GM18526 (cell line): Measurements from ENCODE around the gene PMS1.

ENCODE experiments used
- POLR2A ChIP-seq: IDR thresholded peaks from 3 replicates; pipeline ENCODE4 v1.6.1; 2011; ENCODE audit not compliant: insufficient read length; ENCODE audit errors: extremely low read depth

PMS1 gene

GRCh38 chr2:189783927-189784867, at the start of gene PMS1, which contains the start of gene ORMDL1:
Gene PMS1 (plus strand): TSS chr2:189784450. CDS start chr2:189791810, 7,360 bp downstream.
Gene ORMDL1 (minus strand): TSS chr2:189784339. CDS start chr2:189782595, 1,744 bp downstream.
- TF ChIP-seq POLR2A = peak; percentile 95

GRCh38 chr2:189751080-189751658, 33.1 kb upstream of the PMS1 start:
- no peak for TF ChIP-seq POLR2A

- no peak for TF ChIP-seq POLR2A
These were observed 27.8 kb upstream of the PMS1 start for GRCh38 chr2:189756311-189756952.

GRCh38 chr2:189762229-189762550, 22.1 kb upstream of the PMS1 start:
- no peak for TF ChIP-seq POLR2A

GRCh38 chr2:189762551-189763298, 21.5 kb upstream of the PMS1 start, which contains the start of gene OSGEPL1:
Gene OSGEPL1 (minus strand): TSS chr2:189762792. CDS start chr2:189761640, 1,152 bp downstream.
- peak; percentile 71 for TF ChIP-seq POLR2A

GRCh38 chr2:189763908-189764661, 20.2 kb upstream of the PMS1 start:
- TF ChIP-seq POLR2A = no peak

GRCh38 chr2:189770590-189771322, 13.5 kb upstream of the PMS1 start:
- no peak for TF ChIP-seq POLR2A

GRCh38 chr2:189772212-189772611, 12.0 kb upstream of the PMS1 start:
- TF ChIP-seq POLR2A = no peak

- TF ChIP-seq POLR2A = no peak
These were observed 2.0 kb upstream of the PMS1 start for GRCh38 chr2:189782221-189782671.

GRCh38 chr2:189783451-189783926, 761 bp upstream of the PMS1 start:
- no peak for TF ChIP-seq POLR2A

GRCh38 chr2:189791338-189792042, 7.2 kb downstream of the PMS1 start:
- no peak for TF ChIP-seq POLR2A

GRCh38 chr2:189794310-189794709, 10.1 kb downstream of the PMS1 start:
- TF ChIP-seq POLR2A = no peak

- TF ChIP-seq POLR2A = no peak
These were observed 13.7 kb downstream of the PMS1 start for GRCh38 chr2:189797902-189798301.
